ENCODE measurements around the gene P2RX5. TPM values are rescaled to one million over a fixed set of nuclear protein-coding genes. Genes with fewer than 3 reads are reported as not detected.

The P2RX5 gene
- total RNA-seq, result 1 to 10 TPM in 5 of 9 donors, under 1 TPM in 4; 0.25 to 2.8 (median 1.1) TPM
- polyA plus RNA-seq, result 1 to 10 TPM in 1 of 3 donors, under 1 TPM in 2; 0.59 to 2.0 (median 0.88) TPM
- long read RNA-seq, donor 1, result 0 reads
- long read RNA-seq, donor 2, result 0 reads
- long read RNA-seq, donor 3, result 0 reads
- long read RNA-seq, donor 4, partial matches to known transcripts, result 0 of 1 reads
- long read RNA-seq, donor 4, other reads (novel, unspliced or antisense), result 0 of 1 reads
- long read RNA-seq, donor 5, partial matches to known transcripts, result 0 of 2 reads
- long read RNA-seq, donor 5, other reads (novel, unspliced or antisense), result 2 of 2 reads
- long read RNA-seq, donor 6, result 0 reads
- long read RNA-seq, donor 7, result 0 reads
- long read RNA-seq, donor 8, result 0 reads
- long read RNA-seq, donor 9, partial matches to known transcripts, result 0 of 1 reads
- long read RNA-seq, donor 9, other reads (novel, unspliced or antisense), result 0 of 1 reads
- long read RNA-seq, donor 10, result 0 reads

- TF ChIP-seq POLR2A (IDR thresholded peaks at IDR 0.05), result no peak
- no peaks in the 10 kb centered on the region for H3K36me3 ChIP-seq (replicated peaks in 1 of 2)
- peak within 1 kb of the TSS in 2 of 4 donors; percentile 16 to 65 for H3K4me3 ChIP-seq
- peaks cover 6 to 13% of the 10 kb centered on the region in 2 donors for H3K4me1 ChIP-seq (replicated peaks in 1 of 2)
- peaks cover 21% of the 10 kb centered on the region for H3K27me3 ChIP-seq
- intact Hi-C loops (cut with DNase I), result no loop called here
- DNase-seq, result peak in 1 of 7 donors; percentile 23
- H3K27ac ChIP-seq, result no peak within 1 kb of the TSS
- no peaks in the 10 kb centered on the region for H3K9me3 ChIP-seq (replicated peaks in 1 of 3)
- WGBS, 4 donors, result 1 to 3% (median 1%) methylated on average over 12 to 65 of the region's 65 CpGs
Observed at GRCh38 chr17:3695723-3696411, at the start of gene P2RX5. P2RX5 (minus strand) TSS chr17:3696155; CDS start chr17:3696005, 150 bp downstream.

- Histone ChIP-seq H3K4me1 (replicated peaks in 1 of 2) (no peaks in the 10 kb centered on the region), H3K27ac (no peak overlapping the region), H3K27me3 (no peaks in the 10 kb centered on the region), H3K9me3 (replicated peaks in 1 of 3) (no peaks in the 10 kb centered on the region), H3K4me3 (no peak overlapping the region), H3K36me3 (replicated peaks in 1 of 2) (no peaks in the 10 kb centered on the region)
- DNase-seq, result no peak
- intact Hi-C loops (cut with DNase I), result no loop called here
- TF ChIP-seq POLR2A (IDR thresholded peaks at IDR 0.05), result no peak
- no peak for TF ChIP-seq CTCF (IDR thresholded peaks at IDR 0.05)
- 74 to 81% (median 80%) methylated on average over 10 of the region's 10 CpGs for WGBS, 4 donors
Observed at GRCh38 chr17:3745071-3745470, 49.1 kb upstream of the P2RX5 start.

- no peaks in the 10 kb centered on the region for H3K27me3 ChIP-seq
- H3K36me3 ChIP-seq (replicated peaks in 1 of 2), result no peaks in the 10 kb centered on the region
- 45 to 54% (median 46%) methylated on average over 3 of the region's 3 CpGs for WGBS, 4 donors
- intact Hi-C loops (cut with DNase I), result no loop called here
- TF ChIP-seq POLR2A (IDR thresholded peaks at IDR 0.05) (no peak), CTCF (IDR thresholded peaks at IDR 0.05) (no peak)
- no peaks in the 10 kb centered on the region for H3K9me3 ChIP-seq (replicated peaks in 1 of 3)
- no peak overlapping the region for H3K4me3 ChIP-seq
- H3K27ac ChIP-seq, result no peak overlapping the region
- DNase-seq, result no peak
- no peaks in the 10 kb centered on the region for H3K4me1 ChIP-seq (replicated peaks in 1 of 2)
Observed at GRCh38 chr17:3744014-3744413, 48.1 kb upstream of the P2RX5 start.

GRCh38 chr17:3740611-3741073 is 44.7 kb upstream of the P2RX5 start:
- no peaks in the 10 kb centered on the region for H3K36me3 ChIP-seq (replicated peaks in 1 of 2)
- intact Hi-C loops (cut with DNase I), result no loop called here
- no peak for TF ChIP-seq CTCF (IDR thresholded peaks at IDR 0.05)
- TF ChIP-seq POLR2A (IDR thresholded peaks at IDR 0.05), result no peak
- no peaks in the 10 kb centered on the region for H3K4me1 ChIP-seq (replicated peaks in 1 of 2)
- WGBS, 4 donors, result 62 to 71% (median 65%) methylated on average over 14 of the region's 14 CpGs
- DNase-seq, result no peak
- no peak overlapping the region for H3K27ac ChIP-seq
- H3K27me3 ChIP-seq, result no peaks in the 10 kb centered on the region
- no peak overlapping the region for H3K4me3 ChIP-seq
- no peaks in the 10 kb centered on the region for H3K9me3 ChIP-seq (replicated peaks in 1 of 3)

Measured in adrenal gland (tissue), 19 donors.